CD4-positive, alpha-beta memory T cell (primary cell): ENCODE measurements around the gene C5. TPM values are rescaled to one million over a fixed set of nuclear protein-coding genes. Genes with fewer than 3 reads are reported as not detected.

Source experiments
- CTCF ChIA-PET: fragments of 350-600 bp; sonication (Branson Sonifier 250); formaldehyde crosslinking; loops from one replicate; lab custom pipeline; 2021; ENCODE audit warnings: inconsistent platforms; ENCODE audit not compliant: partially characterized antibody; lab: Charles Lee
- POLR2A ChIA-PET: fragments of 350-600 bp; sonication (Branson Sonifier 250); formaldehyde crosslinking; loops from one replicate; lab custom pipeline; 2021; ENCODE audit not compliant: partially characterized antibody; lab: Charles Lee
- DNase-seq, 5 donors: peaks; one replicate each; pipeline versions ENCODE4 v3.0.0 to v3.0.0-alpha.2; 2020 to 2022; ENCODE audit warnings: mixed read lengths in 1 of 5
- H3K27ac ChIP-seq: one replicate; pipeline ENCODE4 v1.7.0; 2013; ENCODE audit warnings: low read depth, low read length
- H3K27me3 ChIP-seq: 2 replicates; pipeline ENCODE4 v1.7.0; 2013; ENCODE audit warnings: mild to moderate bottlenecking, low read length, moderate library complexity; ENCODE audit not compliant: insufficient read depth
- H3K36me3 ChIP-seq: 2 replicates; pipeline ENCODE4 v1.7.0; 2013; ENCODE audit warnings: mild to moderate bottlenecking, low read length, moderate library complexity; ENCODE audit not compliant: insufficient read depth
- H3K4me1 ChIP-seq: 2 replicates; pipeline ENCODE4 v1.7.0; 2013; ENCODE audit warnings: mild to moderate bottlenecking, low read length, moderate library complexity; ENCODE audit not compliant: insufficient read depth
- H3K4me3 ChIP-seq, 2 donors: one replicate each; pipeline ENCODE4 v1.7.0; 2013; ENCODE audit warnings: low read length in 2 of 2, mild to moderate bottlenecking in 1 of 2
- H3K9me3 ChIP-seq, 2 donors: one replicate each; pipeline ENCODE4 v1.7.0; 2013; ENCODE audit warnings: low read length in 2 of 2, control low read depth in 1 of 2; ENCODE audit not compliant: control insufficient read depth in 1 of 2
- H3K27ac Mint-ChIP-seq, 7 donors: one replicate each; pipeline ENCODE4 v1.8.0; 2020 to 2021; ENCODE audit warnings: mixed read lengths in 7 of 7, mild to moderate bottlenecking in 6 of 7, inconsistent platforms in 3 of 7, moderate library complexity in 3 of 7
- H3K27me3 Mint-ChIP-seq, 2 donors: one replicate each; pipeline ENCODE4 v1.8.0; 2020 to 2021; ENCODE audit warnings: mixed read lengths in 2 of 2
- H3K36me3 Mint-ChIP-seq, 2 donors: one replicate each; pipeline ENCODE4 v1.8.0; 2020 to 2021; ENCODE audit warnings: mixed read lengths in 2 of 2, inconsistent platforms in 1 of 2, mild to moderate bottlenecking in 1 of 2
- H3K4me1 Mint-ChIP-seq, 4 donors: one replicate each; pipeline ENCODE4 v1.8.0; 2020 to 2021; ENCODE audit warnings: mixed read lengths in 4 of 4, mild to moderate bottlenecking in 1 of 4
- H3K4me3 Mint-ChIP-seq, 8 donors: one replicate each; pipeline ENCODE4 v1.8.0; 2020 to 2021; ENCODE audit warnings: mixed read lengths in 8 of 8, mild to moderate bottlenecking in 7 of 8, moderate library complexity in 6 of 8, inconsistent platforms in 3 of 8
- H3K9me3 Mint-ChIP-seq, 8 donors: one replicate each; pipeline ENCODE4 v1.8.0; 2020 to 2021; ENCODE audit warnings: mixed read lengths in 8 of 8, mild to moderate bottlenecking in 5 of 8, inconsistent platforms in 3 of 8, moderate library complexity in 1 of 8
- intact Hi-C: fragments of 100-400 bp; cut with micrococcal nuclease; formaldehyde crosslinking; loops from one replicate; pipeline ENCODE4 v1.15.1; 2023
- polyA plus RNA-seq, 2 donors: library from polyadenylated mRNA; unstranded; fragments of 300-500 nt; fragmentation: Illumina TruSeq; gene quantifications; one replicate each; pipeline ENCODE4 v1.2.3, GENCODE V29; 2021
- total RNA-seq, 2 experiments: library from RNA; stranded (reverse); gene quantifications; one replicate each; pipeline ENCODE4 v1.2.3, GENCODE V29; 2021

Gene C5
- total and polyA plus RNA-seq, 4 experiments from 2014 or later, result 0.28 to 3.2 (median 1.3) TPM

DNA sequence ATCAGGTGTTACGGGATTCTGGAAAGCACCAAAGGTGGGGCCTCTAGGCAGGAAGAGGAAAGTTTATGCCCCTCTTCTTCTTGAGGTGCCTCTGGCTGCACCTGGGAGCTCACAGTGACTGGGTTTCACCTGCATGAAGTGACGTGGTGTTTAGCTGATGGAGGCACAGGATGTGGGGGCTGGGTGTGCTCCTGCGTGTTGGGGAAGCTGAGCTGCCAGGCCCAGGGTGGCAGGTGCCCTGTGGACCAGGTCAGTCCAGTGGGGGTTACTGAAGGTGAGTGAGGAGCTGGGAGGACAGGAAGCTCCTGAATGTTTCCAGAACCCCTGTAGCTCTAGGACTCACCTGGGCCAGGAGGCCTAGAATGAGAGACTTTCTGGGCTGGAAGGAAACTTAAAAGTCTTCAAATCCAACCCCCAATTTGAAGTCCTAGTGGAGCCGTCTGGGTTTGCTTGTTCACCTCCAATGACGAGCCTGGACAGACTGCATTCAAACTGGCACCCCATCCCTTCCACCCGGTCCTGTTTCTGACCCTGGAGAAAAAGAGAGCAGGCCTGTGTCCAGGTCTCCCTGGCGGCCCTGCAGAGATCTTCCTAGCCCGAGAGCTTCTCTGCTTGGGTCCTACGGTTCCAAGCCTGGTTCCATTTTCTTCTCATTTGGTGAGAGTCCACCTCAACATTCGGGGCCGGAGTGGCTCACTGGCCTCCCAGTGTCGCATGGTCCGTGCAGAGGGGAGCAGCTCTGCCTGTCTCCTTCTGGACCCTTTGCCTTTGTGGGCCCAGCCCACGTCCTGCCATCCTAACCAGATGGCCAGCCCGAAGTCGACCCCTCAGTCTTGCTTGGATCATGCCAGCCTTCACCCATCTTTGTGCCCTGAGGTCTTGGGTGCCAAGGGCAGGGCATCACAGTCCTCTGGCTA is 145.8 kb downstream of the C5 start:
- peak; percentile 76 to 89 (median 80) for DNase-seq
- ChIA-PET POLR2A (interaction anchor here (1.1 to 74.5 kb wide), 6 partner anchors 9 to 143 kb away, joined by 3 to 5577 read pairs (median 9); partner anchors contain the start of genes FBXW2, PHF19, PSMD5 and TRAF1), CTCF (interaction anchor here (0.9 to 7.1 kb wide), 16 partner anchors 8 to 77 kb away, joined by 3 to 47 read pairs (median 4); partner anchors contain the start of genes PHF19 and PSMD5)
- peaks cover 52 to 70% of the 10 kb centered on the region in 2 donors for H3K36me3 Mint-ChIP-seq
- no peaks in the 10 kb centered on the region for H3K9me3 ChIP-seq
- no peaks in the 10 kb centered on the region for H3K27me3 Mint-ChIP-seq
- peak overlapping the region in 7 of 8 donors; percentile 55 to 75 (median 72) for H3K4me3 Mint-ChIP-seq
- peaks cover 28% of the 10 kb centered on the region for H3K36me3 ChIP-seq
- H3K4me3 ChIP-seq, result no peak overlapping the region
- no peaks in the 10 kb centered on the region for H3K9me3 Mint-ChIP-seq
- no peaks in the 10 kb centered on the region for H3K27me3 ChIP-seq
- intact Hi-C loops, result loop anchor here (1.0 kb wide), 2 partner anchors 12 to 32 kb away; no protein-coding TSS in a partner anchor
- H3K27ac Mint-ChIP-seq, result peak overlapping the region; percentile 93 to 99 (median 98)
- H3K4me1 Mint-ChIP-seq, result peaks cover 55 to 88% (median 71%) of the 10 kb centered on the region in 4 donors
- peak overlapping the region; percentile 79 for H3K27ac ChIP-seq
- H3K4me1 ChIP-seq, result peaks cover 91% of the 10 kb centered on the region

DNA sequence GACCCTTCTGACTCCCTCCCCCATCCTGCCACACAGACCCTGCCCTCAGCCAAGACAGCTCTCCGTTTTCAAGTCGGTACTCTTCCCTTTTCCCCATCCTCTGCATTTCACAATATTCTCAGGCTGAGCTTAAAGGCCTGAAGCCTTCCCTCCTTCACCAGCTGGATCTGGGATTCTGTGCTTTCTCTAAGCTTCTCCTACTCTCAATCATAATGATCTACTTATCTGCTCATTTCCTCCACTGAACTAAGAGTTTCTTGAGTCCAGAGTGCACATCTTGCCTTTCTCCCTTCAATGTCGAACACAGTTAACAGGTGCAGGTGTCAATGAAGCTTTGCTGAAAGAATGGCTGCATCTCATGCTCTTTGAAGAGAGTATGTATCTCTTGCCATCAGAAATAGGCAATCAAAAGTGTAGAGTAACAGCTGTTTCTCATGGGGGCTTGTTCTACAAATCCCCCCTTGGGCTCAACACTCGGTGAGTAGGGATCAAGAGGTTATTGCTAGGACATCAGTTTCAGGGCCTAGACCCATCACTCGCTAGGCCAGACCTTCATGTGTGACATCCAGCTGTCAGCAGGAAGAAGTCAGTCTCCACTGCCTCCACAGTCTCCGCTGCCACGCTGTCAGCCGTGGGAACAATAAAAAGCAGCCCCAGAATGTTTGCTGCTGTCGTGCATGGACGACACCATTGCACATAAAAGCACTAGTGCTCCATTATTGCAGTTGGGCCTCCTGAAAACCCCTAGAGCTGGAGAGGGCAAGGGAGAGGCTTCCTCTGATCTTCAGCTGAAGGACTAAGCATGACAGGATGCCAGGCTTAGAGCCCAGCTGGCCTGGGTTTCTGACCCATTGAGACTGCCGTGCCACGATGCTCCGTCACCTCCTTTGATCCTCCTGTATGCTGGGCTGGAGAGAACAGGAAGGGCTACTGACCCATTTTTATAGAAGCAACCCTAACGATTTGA is 147.2 kb downstream of the C5 start:
- H3K4me3 Mint-ChIP-seq, result peak overlapping the region in 7 of 8 donors; percentile 10 to 73 (median 55)
- CTCF ChIA-PET, result interaction anchor here (0.7 to 7.1 kb wide), 10 partner anchors 9 to 79 kb away, joined by 3 to 47 read pairs (median 4); no protein-coding TSS in a partner anchor
- peak overlapping the region; percentile 79 for H3K27ac ChIP-seq
- H3K9me3 Mint-ChIP-seq, result no peaks in the 10 kb centered on the region
- no peaks in the 10 kb centered on the region for H3K27me3 ChIP-seq
- H3K27ac Mint-ChIP-seq, result peak overlapping the region; percentile 93 to 99 (median 98)
- peak overlapping the region in 1 of 2 donors; percentile 7 for H3K4me3 ChIP-seq
- H3K36me3 Mint-ChIP-seq, result peaks cover 46 to 63% of the 10 kb centered on the region in 2 donors
- H3K9me3 ChIP-seq, result no peaks in the 10 kb centered on the region
- POLR2A ChIA-PET, result interaction anchor here (2.3 to 74.5 kb wide), 4 partner anchors 10 to 110 kb away, joined by 8 to 5577 read pairs (median 2794); partner anchors contain the start of genes FBXW2, PHF19 and TRAF1
- peaks cover 21% of the 10 kb centered on the region for H3K36me3 ChIP-seq
- H3K4me1 ChIP-seq, result peaks cover 93% of the 10 kb centered on the region
- peaks cover 58 to 89% (median 74%) of the 10 kb centered on the region in 4 donors for H3K4me1 Mint-ChIP-seq
- intact Hi-C loops, result no loop called here
- H3K27me3 Mint-ChIP-seq, result no peaks in the 10 kb centered on the region
- DNase-seq, result peak in 1 of 5 donors; percentile 16

Other genes with a start within 250 kb of the C5 start
- gene PSMD5, start 207.4 kb downstream of the C5 start, total RNA-seq, result 10 to 100 TPM; 46.4 to 59.0 TPM
- gene PSMD5, start 207.4 kb downstream of the C5 start, polyA plus RNA-seq, result 10 to 100 TPM; 23.1 to 25.7 TPM
- 100 to 1,000 TPM; 194 to 201 TPM for gene PHF19, start 173.1 kb downstream of the C5 start, total RNA-seq
- gene PHF19, start 173.1 kb downstream of the C5 start, polyA plus RNA-seq, result 10 to 100 TPM; 15.4 to 17.8 TPM
- 100 to 1,000 TPM; 174 to 181 TPM for gene TRAF1, start 123.5 kb downstream of the C5 start, total RNA-seq
- 10 to 100 TPM in 1 of 2 donors, 1 to 10 TPM in 1; 7.8 to 14.4 TPM for gene TRAF1, start 123.5 kb downstream of the C5 start, polyA plus RNA-seq
- gene CNTRL, start 24.7 kb upstream of the C5 start, total RNA-seq, result 100 to 1,000 TPM; 119 to 122 TPM
- gene CNTRL, start 24.7 kb upstream of the C5 start, polyA plus RNA-seq, result 10 to 100 TPM in 1 of 2 donors, 1 to 10 TPM in 1; 1.5 to 38.0 TPM
- gene RAB14, start 151.6 kb upstream of the C5 start, total RNA-seq, result 10 to 100 TPM; 65.5 to 68.1 TPM
- 10 to 100 TPM; 34.8 to 54.0 TPM for gene RAB14, start 151.6 kb upstream of the C5 start, polyA plus RNA-seq
- gene GSN, start 217.9 kb upstream of the C5 start, total RNA-seq, result 1 to 10 TPM; 7.8 to 8.7 TPM
- gene GSN, start 217.9 kb upstream of the C5 start, polyA plus RNA-seq, result 1 to 10 TPM; 1.9 to 4.1 TPM